IMR-90 (cell line): ENCODE data around the gene TGFBR2. TPM values are rescaled to one million over a fixed set of nuclear protein-coding genes. Genes with fewer than 3 reads are reported as not detected.
A peak's percentile ranks its signal among the peaks of the same experiment; 100 is the strongest.

ENCODE experiments used
- ATAC-seq: fragments of 200-7000 bp; cut with Tn5 transposase; 2 replicates; pipeline ENCODE4 v1.9.1; 2020; ENCODE audit warnings: low read depth, mild to moderate bottlenecking, moderate library complexity
- BruUV-seq: library from RNA; stranded (reverse); fragments of 400-500 nt; replicated peaks from 2 replicates; lab custom pipeline; 2021; lab: Mats Ljungman, UMichigan
- CTCF ChIA-PET: fragments of 300-600 bp; formaldehyde crosslinking; extraction: SDS; loops from one replicate; lab custom pipeline; 2021; ENCODE audit warnings: antibody characterized with exemption; lab: Yijun Ruan, JAX
- POLR2A ChIA-PET: fragments of 300-600 bp; sonication (Branson Sonifier 250); formaldehyde crosslinking; loops from one replicate; lab custom pipeline; 2022; ENCODE audit warnings: antibody characterized with exemption; ENCODE audit not compliant: unreplicated experiment; lab: Charles Lee
- DNase-seq: peaks from one replicate; pipeline ENCODE4 v3.0.0; 2013
- H2AFZ ChIP-seq: replicated peaks from 2 replicates; pipeline ENCODE3; 2013; ENCODE audit warnings: low read length, mild to moderate bottlenecking; ENCODE audit not compliant: poor library complexity
- H2AK5ac ChIP-seq: 2 replicates; pipeline ENCODE4 v1.6.1; 2013; ENCODE audit warnings: low read depth, low read length, inconsistent platforms
- H2AK9ac ChIP-seq: replicated peaks from 2 replicates; pipeline ENCODE3; 2013; ENCODE audit warnings: mild to moderate bottlenecking, low read depth, low read length, moderate library complexity; ENCODE audit not compliant: poor library complexity
- H2BK120ac ChIP-seq: 2 replicates; pipeline ENCODE4 v1.6.1; 2013; ENCODE audit warnings: low read depth, low read length, inconsistent platforms
- H2BK15ac ChIP-seq: 3 replicates; pipeline ENCODE4 v1.6.1; 2013; ENCODE audit warnings: low read depth, low read length, inconsistent platforms
- H2BK20ac ChIP-seq: 2 replicates; pipeline ENCODE4 v1.6.1; 2013; ENCODE audit warnings: low read depth, mild to moderate bottlenecking, inconsistent platforms, low read length, moderate library complexity
- H2BK5ac ChIP-seq: 2 replicates; pipeline ENCODE4 v1.6.1; 2013; ENCODE audit warnings: mild to moderate bottlenecking, low read depth, low read length, inconsistent platforms; ENCODE audit not compliant: poor library complexity, severe bottlenecking
- H3K14ac ChIP-seq: replicated peaks from 2 replicates; pipeline ENCODE4 v1.6.1; 2013; ENCODE audit warnings: low read depth, low read length, inconsistent platforms
- H3K18ac ChIP-seq: 2 replicates; pipeline ENCODE4 v1.6.1; 2013; ENCODE audit warnings: low read depth, low read length, control low read depth
- H3K23ac ChIP-seq: 2 replicates; pipeline ENCODE4 v1.6.1; 2013; ENCODE audit warnings: low read depth, low read length, inconsistent platforms
- H3K27ac ChIP-seq: 2 replicates; pipeline ENCODE4 v1.5.1; 2013; ENCODE audit warnings: mild to moderate bottlenecking, control low read depth, low read length; ENCODE audit not compliant: insufficient read depth
- H3K27me3 ChIP-seq: 2 replicates; pipeline ENCODE4 v1.6.1; 2013; ENCODE audit warnings: low read length; ENCODE audit not compliant: control insufficient read depth, insufficient read depth
- H3K36me3 ChIP-seq: 2 replicates; pipeline ENCODE4 v1.6.1; 2013; ENCODE audit warnings: low read length, mixed read lengths; ENCODE audit not compliant: control insufficient read depth, insufficient read depth
- H3K4ac ChIP-seq: 2 replicates; pipeline ENCODE4 v1.6.1; 2013; ENCODE audit warnings: low read depth, low read length, inconsistent platforms
- H3K4me1 ChIP-seq: 2 replicates; pipeline ENCODE4 v1.6.1; 2013; ENCODE audit warnings: low read length, mixed read lengths; ENCODE audit not compliant: control insufficient read depth, insufficient read depth
- H3K4me2 ChIP-seq: 2 replicates; pipeline ENCODE4 v1.6.1; 2013; ENCODE audit warnings: low read depth, mild to moderate bottlenecking, control low read depth, low read length, moderate library complexity
- H3K4me3 ChIP-seq: 2 replicates; pipeline ENCODE4 v1.5.1; 2013; ENCODE audit warnings: low read depth, mild to moderate bottlenecking, control low read depth, low read length, moderate library complexity; ENCODE audit not compliant: insufficient read depth
- H3K56ac ChIP-seq: 2 replicates; pipeline ENCODE4 v1.6.1; 2013; ENCODE audit warnings: low read length, inconsistent platforms; ENCODE audit not compliant: insufficient read depth; ENCODE audit errors: extremely low read depth
- H3K79me1 ChIP-seq, 2 experiments: 2 replicates each; pipeline ENCODE4 v1.6.1; 2013; ENCODE audit warnings: low read length in 2 of 2, inconsistent platforms in 1 of 2, low read depth in 1 of 2
- H3K9ac ChIP-seq: 2 replicates; pipeline ENCODE4 v1.6.1; 2013; ENCODE audit warnings: low read depth, low read length, control low read depth
- H3K9me1 ChIP-seq: 2 replicates; pipeline ENCODE4 v1.6.1; 2013; ENCODE audit warnings: low read length, inconsistent platforms; ENCODE audit not compliant: insufficient read depth
- H3K9me3 ChIP-seq: 2 replicates; pipeline ENCODE4 v1.6.1; 2013; ENCODE audit warnings: low read length; ENCODE audit not compliant: control insufficient read depth, insufficient read depth
- H4K20me1 ChIP-seq: 2 replicates; pipeline ENCODE4 v1.6.1; 2013; ENCODE audit warnings: low read length, inconsistent platforms; ENCODE audit not compliant: insufficient read depth
- H4K5ac ChIP-seq: 2 replicates; pipeline ENCODE4 v1.6.1; 2013; ENCODE audit warnings: mild to moderate bottlenecking, low read depth, low read length, control low read depth
- H4K8ac ChIP-seq, 2 experiments: 2 replicates each; pipeline ENCODE4 v1.6.1; 2013; ENCODE audit warnings: low read depth in 2 of 2, low read length in 2 of 2, control low read depth in 1 of 2, inconsistent platforms in 1 of 2
- H4K91ac ChIP-seq: 2 replicates; pipeline ENCODE4 v1.6.1; 2013; ENCODE audit warnings: low read depth, low read length, inconsistent platforms; ENCODE audit not compliant: insufficient read depth
- BHLHE40 ChIP-seq: fragments of 150-350 bp; IDR thresholded peaks from 2 replicates; pipeline ENCODE4 v1.6.1; 2016; ENCODE audit warnings: mild to moderate bottlenecking, low read depth, low read length
- CHD1 ChIP-seq: IDR thresholded peaks from 2 replicates; pipeline ENCODE4 v1.6.1; 2012; ENCODE audit warnings: low read depth, low read length, improper control_type of control experiment
- CTCF ChIP-seq: conservative IDR thresholded peaks from 2 replicates; pipeline ENCODE4 v1.5.1; 2012; ENCODE audit warnings: mild to moderate bottlenecking, low read depth, low read length, improper control_type of control experiment
- MAFK ChIP-seq: IDR thresholded peaks from 2 replicates; pipeline ENCODE4 v1.6.1; 2012; ENCODE audit warnings: low read depth, low read length, improper control_type of control experiment
- MXI1 ChIP-seq: IDR thresholded peaks from 2 replicates; pipeline ENCODE4 v1.6.1; 2012; ENCODE audit warnings: low read depth, mild to moderate bottlenecking, low read length, moderate library complexity, borderline replicate concordance
- POLR2A ChIP-seq: IDR thresholded peaks from 2 replicates; pipeline ENCODE4 v1.6.1; 2012; ENCODE audit warnings: mild to moderate bottlenecking, low read depth, low read length
- RAD21 ChIP-seq: IDR thresholded peaks from 2 replicates; pipeline ENCODE4 v1.6.1; 2012; ENCODE audit warnings: low read length, improper control_type of control experiment
- RCOR1 ChIP-seq: IDR thresholded peaks from 2 replicates; pipeline ENCODE4 v1.6.1; 2012; ENCODE audit warnings: mild to moderate bottlenecking, low read length, improper control_type of control experiment; ENCODE audit not compliant: insufficient replicate concordance
- RFX5 ChIP-seq: IDR thresholded peaks from 2 replicates; pipeline ENCODE4 v1.8.0; 2012; ENCODE audit warnings: low read depth, mild to moderate bottlenecking, low read length, moderate library complexity
- WGBS, 2 experiments: methylation state at CpG; one replicate each; pipeline versions ENCODE4 v1.1.5 to v1.1.7; 2013; ENCODE audit warnings: missing lambda C conversion rate in 2 of 2; ENCODE audit not compliant: insufficient read length in 1 of 2; ENCODE audit errors: extremely low coverage in 2 of 2; 5-methylcytosine and 5-hydroxymethylcytosine counted together
- dilution Hi-C: fragments of 300-500 bp; cut with HindIII; formaldehyde crosslinking; loops from one replicate; pipeline ENCODE4 v1.14.3; 2018; ENCODE audit warnings: low sequenced_read_pairs; ENCODE audit not compliant: unreplicated experiment
- in situ Hi-C: fragments of 300-500 bp; cut with MboI; formaldehyde crosslinking; loops from 3 replicates; pipeline ENCODE4 v1.14.3; 2019; ENCODE audit warnings: low sequenced_read_pairs, inconsistent platforms, mixed read lengths
- intact Hi-C: fragments of 100-400 bp; cut with micrococcal nuclease; formaldehyde crosslinking; loops from 2 replicates; pipeline ENCODE4 v1.10.0; 2022
- polyA plus RNA-seq, 3 experiments: library from polyadenylated mRNA; depleted of rRNA; stranded (reverse); fragments of >200 nt; gene quantifications; 2 replicates each; pipeline ENCODE4 v1.2.3, GENCODE V29; 2012; ENCODE audit warnings: low replicate concordance in 1 of 3
- total RNA-seq: library from RNA; depleted of rRNA; stranded (reverse); fragments of >200 nt; gene quantifications from 2 replicates; pipeline ENCODE4 v1.2.3, GENCODE V29; 2012
- TF ChIP-seq, protein P1 (sequence below): fragments of 150-350 bp; IDR thresholded peaks from 2 replicates; pipeline ENCODE4 v1.6.1; 2017; ENCODE audit warnings: mild to moderate bottlenecking, antibody characterized with exemption, low read length, low read depth

Gene TGFBR2
- total and polyA plus RNA-seq, 2 of the 4 experiments (the other 2 are of a cell fraction): 63.7 to 87.5 TPM

DNA sequence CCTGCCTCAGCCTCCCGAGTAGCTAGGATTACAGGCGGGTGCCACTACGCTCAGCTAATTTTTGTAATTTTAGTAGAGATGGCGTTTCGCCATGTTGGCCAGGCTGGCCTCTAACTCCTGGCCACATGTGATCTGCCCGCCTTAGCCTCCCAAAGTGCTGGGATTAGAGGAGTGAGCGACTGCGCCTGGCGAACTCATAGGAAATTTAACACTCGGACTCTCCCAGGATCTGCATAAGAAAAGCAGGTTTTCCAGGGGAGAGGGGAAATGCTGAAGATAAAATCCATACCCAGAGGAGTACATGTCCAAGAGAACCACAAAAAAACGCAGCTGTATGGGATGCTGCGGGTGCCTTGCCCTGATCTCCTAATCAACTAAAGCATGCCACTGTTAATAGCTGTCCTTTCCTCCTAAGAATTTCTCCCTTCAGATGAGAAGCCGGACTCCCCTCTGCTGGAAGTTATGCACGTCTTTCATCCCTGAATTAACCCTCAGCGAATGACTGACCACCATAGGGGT lies 25.3 kb upstream of the TGFBR2 start:
- Histone ChIP-seq H3K9ac (no peak overlapping the region), H3K9me3 (no peaks in the 10 kb centered on the region), H3K4ac (no peak overlapping the region), H2BK120ac (no peak overlapping the region), H4K20me1 (no peaks in the 10 kb centered on the region), H3K18ac (no peak overlapping the region), H2BK20ac (no peak overlapping the region), H3K4me3 (no peak overlapping the region), H2AK9ac (no peak overlapping the region), H2BK5ac (no peak overlapping the region), H4K8ac (no peak overlapping the region), H3K9me1 (no peaks in the 10 kb centered on the region; the same call in 1 of the 2 replicates), H3K27me3 (no peaks in the 10 kb centered on the region), H3K4me1 (peaks cover 10% of the 10 kb centered on the region), H3K56ac (no peak overlapping the region), H3K4me2 (no peak overlapping the region), H3K23ac (no peak overlapping the region), H3K79me1 (no peaks in the 10 kb centered on the region), H4K5ac (no peak overlapping the region), H2AFZ (no peak overlapping the region), H2AK5ac (no peak overlapping the region), H3K14ac (no peak overlapping the region), H4K91ac (no peak overlapping the region), H3K27ac (no peak overlapping the region), H3K36me3 (no peaks in the 10 kb centered on the region), H2BK15ac (peak overlapping the region; percentile 61; the same call in 2 of the 3 replicates)
- ChIA-PET CTCF (no interaction called here), POLR2A (no interaction called here)
- ATAC-seq (no peak), DNase-seq (no peak)
- intact Hi-C loops: loop anchor here (5.0 kb wide), 1 partner anchor 959 kb away; no protein-coding TSS in a partner anchor
- dilution Hi-C loops: no loop called here
- no TSS peak for BruUV-seq
- TF ChIP-seq RCOR1 (no peak), RAD21 (no peak), CTCF (no peak), POLR2A (no peak), RFX5 (no peak), MAFK (no peak), BHLHE40 (no peak), MXI1 (no peak), CHD1 (no peak)
- TF ChIP-seq, protein P1, sequence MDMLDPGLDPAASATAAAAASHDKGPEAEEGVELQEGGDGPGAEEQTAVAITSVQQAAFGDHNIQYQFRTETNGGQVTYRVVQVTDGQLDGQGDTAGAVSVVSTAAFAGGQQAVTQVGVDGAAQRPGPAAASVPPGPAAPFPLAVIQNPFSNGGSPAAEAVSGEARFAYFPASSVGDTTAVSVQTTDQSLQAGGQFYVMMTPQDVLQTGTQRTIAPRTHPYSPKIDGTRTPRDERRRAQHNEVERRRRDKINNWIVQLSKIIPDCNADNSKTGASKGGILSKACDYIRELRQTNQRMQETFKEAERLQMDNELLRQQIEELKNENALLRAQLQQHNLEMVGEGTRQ: no peak
- in situ Hi-C loops: no loop called here
- 90% methylated on average over 2 of the region's 15 CpGs; no CpG with 5 or more reads in 1 of the 2 experiments for WGBS, 2 experiments
